Mucosa of gallbladder (tissue), 1 donor: ENCODE measurements around the gene GTF3C6. TPM values are rescaled to one million over a fixed set of nuclear protein-coding genes. Genes with fewer than 3 reads are reported as not detected.
"Not testable (repeated sequence)": the region's sequence is repeated elsewhere in the genome, so short reads cannot be mapped to it uniquely, and the experiment has no call there.

Source experiments
- DNase-seq: peaks from one replicate; pipeline ENCODE4 v3.0.0-alpha.2; 2020; ENCODE audit warnings: low spot score
- total RNA-seq: library from RNA; stranded (reverse); gene quantifications from one replicate; pipeline ENCODE4 v1.2.1, GENCODE V29; 2021
- donor health status: DM: no; HTN: no; CAD: no.

Gene GTF3C6
- total RNA-seq, 1 donor from 2014 or later = 137 TPM

- DNase-seq = no peak
These were observed 21.1 kb downstream of the GTF3C6 start for GRCh38 chr6:110979565-110980101.

- DNase-seq = no peak
These were observed 21.7 kb downstream of the GTF3C6 start for GRCh38 chr6:110980227-110980626.

- no peak for DNase-seq
These were observed 22.1 kb downstream of the GTF3C6 start for GRCh38 chr6:110980648-110981047.

GRCh38 chr6:110981202-110981600 lies 22.7 kb downstream of the GTF3C6 start:
- DNase-seq = no peak

GRCh38 chr6:110990840-110991576 lies 32.5 kb downstream of the GTF3C6 start:
- no peak for DNase-seq

- DNase-seq = no peak
These were observed 38.2 kb downstream of the GTF3C6 start for GRCh38 chr6:110996691-110997090.

GRCh38 chr6:110999634-111000270 lies 41.2 kb downstream of the GTF3C6 start:
- DNase-seq = no peak

GRCh38 chr6:111002350-111002749 lies 43.8 kb downstream of the GTF3C6 start:
- DNase-seq = no peak

GRCh38 chr6:111011360-111012142 lies 53.0 kb downstream of the GTF3C6 start:
- DNase-seq = no peak

- DNase-seq = no peak
These were observed 53.6 kb downstream of the GTF3C6 start for GRCh38 chr6:111012143-111012452.

GRCh38 chr6:111012520-111012919 lies 54.0 kb downstream of the GTF3C6 start:
- not testable (repeated sequence) for DNase-seq

- DNase-seq = no peak
These were observed 54.8 kb downstream of the GTF3C6 start for GRCh38 chr6:111013144-111013915.

GRCh38 chr6:111015389-111016124 lies 57.1 kb downstream of the GTF3C6 start:
- DNase-seq = no peak

GRCh38 chr6:111017241-111017640 lies 58.7 kb downstream of the GTF3C6 start:
- not testable (repeated sequence) for DNase-seq

Other genes starting within 250 kb of the GTF3C6 start
- gene CDK19, start 143.2 kb upstream of the GTF3C6 start, total RNA-seq = 41.1 TPM
- gene AMD1, start 83.9 kb upstream of the GTF3C6 start, total RNA-seq = 69.5 TPM
- 22.8 TPM for gene RPF2, start 23.3 kb downstream of the GTF3C6 start, total RNA-seq
- 2.2 TPM for gene SLC16A10, start 128.8 kb downstream of the GTF3C6 start, total RNA-seq